Activated T-cell treated with anti-CD3 and anti-CD28 coated beads for 48 hours (primary cell): Measurements from ENCODE around the gene TUBB4A.

Experiments
- DNase-seq: peaks from one replicate; pipeline ENCODE4 v3.0.0-alpha.2; 2020; ENCODE audit warnings: low read depth

Gene TUBB4A

GRCh38 chr19:6466526-6467248 is 35.4 kb downstream of the TUBB4A start:
- DNase-seq = no peak

GRCh38 chr19:6465663-6466062 is 36.4 kb downstream of the TUBB4A start:
- no peak for DNase-seq

- DNase-seq = no peak
Observed at GRCh38 chr19:6465006-6465405, 37.1 kb downstream of the TUBB4A start.

GRCh38 chr19:6464070-6464873 is 37.8 kb downstream of the TUBB4A start, which contains the start of gene CRB3:
Gene CRB3 (plus strand): TSS chr19:6464271. CDS start chr19:6464702, 431 bp downstream.
- DNase-seq = no peak

- peak; percentile 96 for DNase-seq
Observed at GRCh38 chr19:6460099-6460884, 41.8 kb downstream of the TUBB4A start.

- peak; percentile 58 for DNase-seq
Observed at GRCh38 chr19:6459262-6460098, 42.6 kb downstream of the TUBB4A start, which contains the start of gene SLC25A23. Gene SLC25A23 (minus strand): TSS chr19:6459792. CDS start chr19:6459628, 164 bp downstream.

GRCh38 chr19:6458695-6459261 is 43.3 kb downstream of the TUBB4A start:
- DNase-seq = no peak

- no peak for DNase-seq
Observed at GRCh38 chr19:6457958-6458694, 44.0 kb downstream of the TUBB4A start.

GRCh38 chr19:6455924-6456323 is 46.2 kb downstream of the TUBB4A start:
- DNase-seq = no peak

GRCh38 chr19:6453951-6454565 is 48.1 kb downstream of the TUBB4A start:
- DNase-seq = no peak

- no peak for DNase-seq
Observed at GRCh38 chr19:6452899-6453298, 49.2 kb downstream of the TUBB4A start.

- no peak for DNase-seq
Observed at GRCh38 chr19:6452223-6452614, 49.9 kb downstream of the TUBB4A start.

- no peak for DNase-seq
Observed at GRCh38 chr19:6451583-6452222, 50.4 kb downstream of the TUBB4A start.

GRCh38 chr19:6450166-6450565 is 51.9 kb downstream of the TUBB4A start:
- no peak for DNase-seq

GRCh38 chr19:6448045-6448444 is 54.1 kb downstream of the TUBB4A start:
- DNase-seq = no peak

- DNase-seq = no peak
Observed at GRCh38 chr19:6446452-6446851, 55.7 kb downstream of the TUBB4A start.
